Measurements from ENCODE around the gene NRF1. TPM values are rescaled to one million over a fixed set of nuclear protein-coding genes. Genes with fewer than 3 reads are reported as not detected.
"Not testable (repeated sequence)": the region's sequence is repeated elsewhere in the genome, so short reads cannot be mapped to it uniquely, and the experiment has no call there.

Gene NRF1
- polyA plus RNA-seq, 2 donors, result 4.7 to 5.7 TPM

DNA sequence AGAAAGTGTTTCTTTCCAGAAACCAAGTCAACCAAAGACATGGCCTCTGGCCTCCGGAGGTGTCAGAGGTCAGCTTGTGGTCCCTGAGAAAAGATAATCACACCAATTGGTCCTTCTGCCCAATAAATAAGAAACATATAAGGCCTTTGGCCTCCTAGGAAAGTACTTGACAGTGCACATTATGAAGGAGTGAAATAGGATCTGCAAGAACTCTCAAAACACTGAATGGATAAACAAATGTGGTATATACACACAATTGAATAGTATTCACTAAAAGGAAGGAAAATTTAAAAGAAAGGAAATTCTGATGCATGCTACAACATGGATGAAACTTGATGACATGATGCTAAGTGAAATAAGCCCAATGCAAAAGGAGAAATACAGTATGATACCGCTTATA is 35.4 kb upstream of the NRF1 start:
- H3K4me3 ChIP-seq (ENCODE audit: low read depth in 1 of 2, low read length in 2 of 2), result no peak overlapping the region
- H3K27me3 ChIP-seq (ENCODE audit: control insufficient read depth in 1 of 2, insufficient read depth in 2 of 2, low read length in 2 of 2), result no peaks in the 10 kb centered on the region
- H3K4me1 ChIP-seq (ENCODE audit: control insufficient read depth in 2 of 2, insufficient read depth in 2 of 2, low read length in 1 of 2), result no peaks in the 10 kb centered on the region
- 95 to 98% methylated on average over 2 of the region's 2 CpGs for WGBS, 2 donors
- no peaks in the 10 kb centered on the region for H3K36me3 ChIP-seq (ENCODE audit: control insufficient read depth in 2 of 2, insufficient read depth in 2 of 2, low read length in 1 of 2)
- peaks cover 2 to 3% of the 10 kb centered on the region in 2 donors for H3K9me3 ChIP-seq (ENCODE audit: control insufficient read depth in 2 of 2, insufficient read depth in 1 of 2, low read depth in 1 of 2, low read length in 1 of 2)
- no peak overlapping the region for H3K27ac ChIP-seq (ENCODE audit: low read depth in 2 of 2, low read length in 1 of 2)

DNA sequence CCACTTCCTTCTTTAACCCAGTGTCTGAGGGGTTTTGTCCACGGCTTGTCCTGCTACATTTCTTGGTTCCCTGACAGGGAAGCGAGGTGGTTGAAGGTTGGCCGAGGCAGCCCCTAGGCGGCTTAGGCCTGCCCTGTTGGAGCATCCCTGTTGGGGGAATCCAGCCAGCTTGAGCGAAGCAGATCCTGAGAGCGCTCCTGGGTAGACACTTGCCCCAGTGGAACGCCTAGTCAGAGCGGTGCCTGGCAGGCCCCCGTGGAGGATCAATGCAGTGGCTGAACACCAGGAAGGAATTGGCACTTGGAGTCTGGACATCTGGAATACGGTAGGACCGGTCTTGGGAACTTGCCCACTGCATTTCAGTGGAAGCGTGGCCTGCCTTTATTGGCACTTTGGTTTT is 32.7 kb upstream of the NRF1 start:
- Histone ChIP-seq H3K4me3 (ENCODE audit: low read depth in 1 of 2, low read length in 2 of 2) (no peak overlapping the region), H3K27ac (ENCODE audit: low read depth in 2 of 2, low read length in 1 of 2) (no peak overlapping the region), H3K4me1 (ENCODE audit: control insufficient read depth in 2 of 2, insufficient read depth in 2 of 2, low read length in 1 of 2) (no peaks in the 10 kb centered on the region), H3K27me3 (ENCODE audit: control insufficient read depth in 1 of 2, insufficient read depth in 2 of 2, low read length in 2 of 2) (no peaks in the 10 kb centered on the region), H3K36me3 (ENCODE audit: control insufficient read depth in 2 of 2, insufficient read depth in 2 of 2, low read length in 1 of 2) (no peaks in the 10 kb centered on the region), H3K9me3 (ENCODE audit: control insufficient read depth in 2 of 2, insufficient read depth in 1 of 2, low read depth in 1 of 2, low read length in 1 of 2) (peaks cover 2 to 5% of the 10 kb centered on the region in 2 donors)
- 96% methylated on average over 12 of the region's 12 CpGs for WGBS, 2 donors

DNA sequence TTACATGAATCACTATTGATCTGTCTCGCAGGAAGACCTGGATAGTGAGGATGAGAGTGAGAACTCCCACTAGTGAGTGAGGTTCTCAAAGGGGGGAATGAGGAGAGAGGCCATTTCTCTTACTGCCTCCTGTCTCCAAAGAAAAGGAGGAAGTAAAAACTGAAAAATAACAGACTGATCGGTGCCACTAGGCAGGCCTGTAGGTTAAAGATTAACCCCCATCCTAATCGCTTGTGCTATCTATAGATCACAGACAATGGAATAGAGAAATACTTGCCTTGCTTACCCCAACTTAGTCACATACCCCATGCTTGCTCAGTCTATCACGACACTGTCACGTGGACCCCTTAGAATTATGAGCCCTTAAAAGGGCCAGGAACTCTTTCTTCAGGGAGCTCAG is 25.3 kb upstream of the NRF1 start:
- not testable (repeated sequence) for H3K36me3 ChIP-seq (ENCODE audit: control insufficient read depth in 2 of 2, insufficient read depth in 2 of 2, low read length in 1 of 2); H3K4me3 ChIP-seq (ENCODE audit: low read depth in 1 of 2, low read length in 2 of 2); H3K27ac ChIP-seq (ENCODE audit: low read depth in 2 of 2, low read length in 1 of 2); H3K27me3 ChIP-seq (ENCODE audit: control insufficient read depth in 1 of 2, insufficient read depth in 2 of 2, low read length in 2 of 2); H3K4me1 ChIP-seq (ENCODE audit: control insufficient read depth in 2 of 2, insufficient read depth in 2 of 2, low read length in 1 of 2)
- 89 to 91% methylated on average over 5 of the region's 5 CpGs for WGBS, 2 donors
- H3K9me3 ChIP-seq (ENCODE audit: control insufficient read depth in 2 of 2, insufficient read depth in 1 of 2, low read depth in 1 of 2, low read length in 1 of 2), result peaks cover 7 to 15% of the 10 kb centered on the region in 2 donors

DNA sequence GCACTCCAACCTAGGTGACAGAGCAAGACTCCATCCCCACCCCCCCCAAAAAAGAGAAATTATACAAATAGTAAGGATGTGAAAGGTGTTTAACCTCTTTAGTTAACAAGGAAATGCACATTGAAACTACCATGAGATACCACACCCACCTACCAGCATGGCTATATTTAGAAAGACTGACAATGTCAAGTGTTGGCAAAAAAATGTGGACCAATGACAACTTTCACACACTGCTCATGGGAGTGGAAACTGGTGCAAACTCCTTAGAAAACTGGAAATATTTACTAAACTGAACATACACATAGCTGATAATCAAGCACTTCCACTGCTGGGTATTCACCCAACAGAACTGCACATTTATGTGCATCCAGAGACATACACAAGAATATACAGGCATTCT is 23.3 kb upstream of the NRF1 start:
- H3K27me3 ChIP-seq (ENCODE audit: control insufficient read depth in 1 of 2, insufficient read depth in 2 of 2, low read length in 2 of 2), result no peaks in the 10 kb centered on the region
- peaks cover 7 to 15% of the 10 kb centered on the region in 2 donors for H3K9me3 ChIP-seq (ENCODE audit: control insufficient read depth in 2 of 2, insufficient read depth in 1 of 2, low read depth in 1 of 2, low read length in 1 of 2)
- no peaks in the 10 kb centered on the region for H3K36me3 ChIP-seq (ENCODE audit: control insufficient read depth in 2 of 2, insufficient read depth in 2 of 2, low read length in 1 of 2)
- no peak overlapping the region for H3K4me3 ChIP-seq (ENCODE audit: low read depth in 1 of 2, low read length in 2 of 2)
- H3K4me1 ChIP-seq (ENCODE audit: control insufficient read depth in 2 of 2, insufficient read depth in 2 of 2, low read length in 1 of 2), result no peaks in the 10 kb centered on the region
- no peak overlapping the region for H3K27ac ChIP-seq (ENCODE audit: low read depth in 2 of 2, low read length in 1 of 2)

DNA sequence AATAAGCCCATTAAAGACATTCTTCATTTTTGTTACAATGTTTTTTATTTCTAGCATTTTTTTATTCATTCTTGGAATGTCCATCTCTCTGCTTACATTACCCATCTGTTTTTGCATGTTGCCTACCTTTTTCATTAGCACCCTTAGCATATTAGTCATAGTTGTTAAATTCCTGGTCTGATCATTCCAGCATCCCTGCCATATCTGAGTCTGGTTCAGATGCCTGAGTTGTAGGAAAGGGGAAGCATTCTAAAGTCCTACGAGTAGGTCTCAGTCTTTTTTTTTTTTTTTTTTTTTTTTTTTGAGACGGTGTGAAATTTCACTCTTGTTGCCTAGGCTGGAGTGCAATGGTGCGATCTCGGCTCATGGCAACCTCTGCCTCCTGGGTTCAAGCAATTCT is 19.7 kb upstream of the NRF1 start:
- 88 to 89% methylated on average over 4 of the region's 4 CpGs for WGBS, 2 donors
- Histone ChIP-seq H3K27ac (ENCODE audit: low read depth in 2 of 2, low read length in 1 of 2) (no peak overlapping the region), H3K9me3 (ENCODE audit: control insufficient read depth in 2 of 2, insufficient read depth in 1 of 2, low read depth in 1 of 2, low read length in 1 of 2) (peaks cover 4 to 5% of the 10 kb centered on the region in 2 donors), H3K36me3 (ENCODE audit: control insufficient read depth in 2 of 2, insufficient read depth in 2 of 2, low read length in 1 of 2) (no peaks in the 10 kb centered on the region), H3K4me1 (ENCODE audit: control insufficient read depth in 2 of 2, insufficient read depth in 2 of 2, low read length in 1 of 2) (no peaks in the 10 kb centered on the region), H3K4me3 (ENCODE audit: low read depth in 1 of 2, low read length in 2 of 2) (no peak overlapping the region), H3K27me3 (ENCODE audit: control insufficient read depth in 1 of 2, insufficient read depth in 2 of 2, low read length in 2 of 2) (no peaks in the 10 kb centered on the region)

DNA sequence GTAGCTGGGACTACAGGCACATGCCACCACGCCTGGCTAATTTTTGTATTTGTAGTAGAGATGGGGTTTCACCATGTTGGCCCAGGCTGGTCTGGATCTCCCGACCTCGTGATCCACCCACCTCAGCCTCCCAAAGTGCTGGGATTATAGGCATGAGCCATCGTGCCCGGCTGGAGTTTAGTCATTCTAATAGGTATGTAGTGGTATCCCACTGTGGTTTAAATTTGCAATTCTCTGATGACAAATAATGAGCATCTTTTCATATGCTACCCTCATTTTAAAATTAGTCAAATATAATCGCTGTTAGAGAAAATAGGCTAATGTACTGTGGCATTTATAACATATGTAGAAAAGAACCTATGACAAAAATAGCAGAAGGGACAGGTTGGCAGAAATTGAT is 15.1 kb upstream of the NRF1 start:
- not testable (repeated sequence) for H3K36me3 ChIP-seq (ENCODE audit: control insufficient read depth in 2 of 2, insufficient read depth in 2 of 2, low read length in 1 of 2); H3K27ac ChIP-seq (ENCODE audit: low read depth in 2 of 2, low read length in 1 of 2)

DNA sequence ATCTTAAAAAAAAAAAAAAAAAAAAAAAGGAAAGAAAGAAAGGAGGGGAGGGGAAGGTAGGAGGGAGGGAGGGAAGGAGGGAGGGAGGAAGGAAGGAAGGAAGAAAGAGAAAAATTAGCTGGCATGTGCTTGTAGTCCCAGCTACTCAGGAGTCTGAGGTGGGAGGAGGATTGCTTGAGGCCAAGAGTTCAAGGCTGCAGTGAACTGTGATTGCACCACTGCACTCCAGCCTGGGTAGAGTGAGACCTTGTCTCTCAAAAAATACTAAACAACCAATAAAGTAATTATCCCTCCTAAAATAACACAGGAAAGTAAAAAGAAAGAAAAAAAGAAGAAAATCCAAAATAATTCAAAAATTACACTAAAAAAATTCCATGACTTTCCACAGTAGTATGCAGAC is 13.8 kb upstream of the NRF1 start:
- no peaks in the 10 kb centered on the region for H3K4me1 ChIP-seq (ENCODE audit: control insufficient read depth in 2 of 2, insufficient read depth in 2 of 2, low read length in 1 of 2)
- H3K27me3 ChIP-seq (ENCODE audit: control insufficient read depth in 1 of 2, insufficient read depth in 2 of 2, low read length in 2 of 2), result no peaks in the 10 kb centered on the region
- no peaks in the 10 kb centered on the region for H3K36me3 ChIP-seq (ENCODE audit: control insufficient read depth in 2 of 2, insufficient read depth in 2 of 2, low read length in 1 of 2)

More for the DNA sequence above, 15.1 kb upstream of the NRF1 start:
- WGBS, 2 donors, result 67 to 80% methylated on average over 6 of the region's 6 CpGs
- not testable (repeated sequence) for H3K4me3 ChIP-seq (ENCODE audit: low read depth in 1 of 2, low read length in 2 of 2); H3K27me3 ChIP-seq (ENCODE audit: control insufficient read depth in 1 of 2, insufficient read depth in 2 of 2, low read length in 2 of 2); H3K9me3 ChIP-seq (ENCODE audit: control insufficient read depth in 2 of 2, insufficient read depth in 1 of 2, low read depth in 1 of 2, low read length in 1 of 2); H3K4me1 ChIP-seq (ENCODE audit: control insufficient read depth in 2 of 2, insufficient read depth in 2 of 2, low read length in 1 of 2)

DNA sequence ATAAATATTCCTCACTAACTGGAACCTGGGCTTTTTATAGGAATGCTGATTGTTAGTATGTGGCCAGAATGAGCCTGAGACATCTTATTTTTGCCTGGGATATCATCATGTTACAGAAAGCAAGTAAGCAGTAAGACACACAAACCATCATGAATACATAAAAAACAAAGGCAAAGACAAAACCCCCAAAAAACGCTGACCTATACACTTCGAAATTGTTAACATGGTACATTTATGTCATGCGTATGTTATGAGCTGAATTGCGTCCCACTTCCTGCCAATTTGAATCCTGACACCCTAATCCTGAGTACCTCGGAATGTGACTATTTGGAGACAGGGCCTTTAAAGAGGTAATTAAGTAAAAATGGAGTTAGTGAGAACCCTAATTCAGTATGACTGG is 12.3 kb upstream of the NRF1 start:
- Histone ChIP-seq H3K9me3 (ENCODE audit: control insufficient read depth in 2 of 2, insufficient read depth in 1 of 2, low read depth in 1 of 2, low read length in 1 of 2) (no peaks in the 10 kb centered on the region), H3K36me3 (ENCODE audit: control insufficient read depth in 2 of 2, insufficient read depth in 2 of 2, low read length in 1 of 2) (no peaks in the 10 kb centered on the region), H3K27me3 (ENCODE audit: control insufficient read depth in 1 of 2, insufficient read depth in 2 of 2, low read length in 2 of 2) (no peaks in the 10 kb centered on the region), H3K4me1 (ENCODE audit: control insufficient read depth in 2 of 2, insufficient read depth in 2 of 2, low read length in 1 of 2) (no peaks in the 10 kb centered on the region), H3K4me3 (ENCODE audit: low read depth in 1 of 2, low read length in 2 of 2) (no peak overlapping the region), H3K27ac (ENCODE audit: low read depth in 2 of 2, low read length in 1 of 2) (no peak overlapping the region)
- 87 to 91% methylated on average over 5 of the region's 5 CpGs for WGBS, 2 donors

More for the DNA sequence above, 13.8 kb upstream of the NRF1 start:
- Histone ChIP-seq H3K27ac (ENCODE audit: low read depth in 2 of 2, low read length in 1 of 2) (no peak overlapping the region), H3K4me3 (ENCODE audit: low read depth in 1 of 2, low read length in 2 of 2) (no peak overlapping the region), H3K9me3 (ENCODE audit: control insufficient read depth in 2 of 2, insufficient read depth in 1 of 2, low read depth in 1 of 2, low read length in 1 of 2) (no peaks in the 10 kb centered on the region)

DNA sequence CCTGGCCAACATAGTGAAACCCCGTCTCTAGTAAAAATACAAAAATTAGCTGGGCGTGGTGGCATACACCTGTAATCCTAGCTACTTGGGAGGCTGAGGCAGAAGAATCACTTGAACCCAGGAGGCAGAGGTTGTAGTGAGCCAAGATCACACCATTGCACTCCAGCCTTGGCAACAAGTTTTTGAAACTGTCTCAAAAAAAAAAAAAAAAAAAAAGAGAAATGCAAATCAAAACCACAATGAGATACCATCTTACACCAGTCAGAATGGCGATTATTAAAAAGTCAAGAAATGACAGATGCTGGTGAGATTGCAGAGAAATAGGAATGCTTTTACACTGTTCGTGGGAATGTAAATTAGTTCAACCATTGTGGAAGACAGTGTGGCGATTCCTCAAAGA is 7.9 kb upstream of the NRF1 start:
- not testable (repeated sequence) for H3K36me3 ChIP-seq (ENCODE audit: control insufficient read depth in 2 of 2, insufficient read depth in 2 of 2, low read length in 1 of 2); H3K4me3 ChIP-seq (ENCODE audit: low read depth in 1 of 2, low read length in 2 of 2); H3K27me3 ChIP-seq (ENCODE audit: control insufficient read depth in 1 of 2, insufficient read depth in 2 of 2, low read length in 2 of 2); H3K27ac ChIP-seq (ENCODE audit: low read depth in 2 of 2, low read length in 1 of 2); H3K9me3 ChIP-seq (ENCODE audit: control insufficient read depth in 2 of 2, insufficient read depth in 1 of 2, low read depth in 1 of 2, low read length in 1 of 2); H3K4me1 ChIP-seq (ENCODE audit: control insufficient read depth in 2 of 2, insufficient read depth in 2 of 2, low read length in 1 of 2)
- WGBS, 2 donors, result 72 to 76% methylated on average over 5 of the region's 5 CpGs

DNA sequence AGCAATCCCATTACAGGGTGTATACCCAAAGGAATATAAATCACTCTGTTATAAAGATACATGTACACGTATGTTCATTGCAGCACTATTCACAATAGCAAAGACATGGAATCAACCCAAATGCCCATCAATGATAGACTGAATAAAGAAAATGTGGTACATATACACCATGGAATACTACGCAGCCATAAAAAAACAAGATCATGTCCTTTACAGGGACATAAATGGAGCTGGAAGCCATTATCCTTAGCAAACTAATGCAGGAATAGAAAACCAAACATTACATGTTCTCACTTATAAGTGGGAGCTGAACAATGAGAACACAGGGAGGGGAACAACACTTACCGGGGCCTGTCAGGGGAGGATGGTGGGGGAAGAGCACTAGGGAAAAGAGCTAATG is 7.5 kb upstream of the NRF1 start:
- not testable (repeated sequence) for H3K4me3 ChIP-seq (ENCODE audit: low read depth in 1 of 2, low read length in 2 of 2)

More for the DNA sequence above, 7.5 kb upstream of the NRF1 start:
- H3K36me3 ChIP-seq (ENCODE audit: control insufficient read depth in 2 of 2, insufficient read depth in 2 of 2, low read length in 1 of 2); H3K27ac ChIP-seq (ENCODE audit: low read depth in 2 of 2, low read length in 1 of 2); H3K4me1 ChIP-seq (ENCODE audit: control insufficient read depth in 2 of 2, insufficient read depth in 2 of 2, low read length in 1 of 2); H3K9me3 ChIP-seq (ENCODE audit: control insufficient read depth in 2 of 2, insufficient read depth in 1 of 2, low read depth in 1 of 2, low read length in 1 of 2); H3K27me3 ChIP-seq (ENCODE audit: control insufficient read depth in 1 of 2, insufficient read depth in 2 of 2, low read length in 2 of 2): not testable (repeated sequence)
- WGBS, 2 donors, result 90 to 96% methylated on average over 3 of the region's 3 CpGs

Data from esophagus (tissue), 2 donors.